ENCODE data around the gene DCHS1. TPM values are rescaled to one million over a fixed set of nuclear protein-coding genes. Genes with fewer than 3 reads are reported as not detected.

Gene DCHS1
- total and polyA plus RNA-seq, 9 of the 15 experiments (the other 6 are each of a cell fraction or from before 2014, with no cell fraction given), result 0.04 to 0.49 (median 0.14) TPM; not detected in 2

GRCh38 chr11:6604081-6604626, 51.5 kb downstream of the DCHS1 start (continued):
- TF ChIP-seq XRCC5 (IDR thresholded peaks at IDR 0.05; ENCODE audit: low read depth, low read length) (no peak), KHSRP (IDR thresholded peaks at IDR 0.05) (no peak), TCF3 (CRISPR knock-in tag; IDR thresholded peaks at IDR 0.05) (no peak), EHMT2 (IDR thresholded peaks at IDR 0.05) (0 out of 2 replicates have a peak, but pooled peaks have one; percentile 41), SRF (CRISPR knock-in tag; IDR thresholded peaks at IDR 0.05) (peak in 1 of 2 experiments; percentile 35; a peak in 1 of 4 replicates), REST (IDR thresholded peaks at IDR 0.05; ENCODE audit: borderline replicate concordance) (peak; percentile 47; the same call in 1 of the 2 replicates), REST (CRISPR knock-in tag; IDR thresholded peaks at IDR 0.05; ENCODE audit: low read depth) (no peak), ZNF444 (CRISPR knock-in tag; IDR thresholded peaks at IDR 0.05) (no peak), NKRF (IDR thresholded peaks at IDR 0.05; ENCODE audit: borderline replicate concordance) (peak; percentile 66; the same call in 1 of the 2 replicates), ESRRA (IDR thresholded peaks at IDR 0.05; ENCODE audit: borderline replicate concordance, low read depth) (no peak)

Data from K562 (cell line).